Stimulated activated naive CD8-positive, alpha-beta T cell treated with anti-CD3 and anti-CD28 coated beads, Interleukin-15, Interleukin-2, amounts not matched to agents 100 U/mL and 50 U/mL, for 24 hours (primary cell): Measurements from ENCODE around the gene FRMPD4.

ENCODE experiments used
- ATAC-seq: fragments of 150-1000 bp; cut with Tn5 transposase; one replicate; pipeline ENCODE4 v1.10.0; 2021
- DNase-seq: peaks from one replicate; pipeline ENCODE4 v3.0.0; 2021

FRMPD4 gene

GRCh38 chrX:12767856-12768255, 629.6 kb downstream of the FRMPD4 start:
- ATAC-seq = no peak
- DNase-seq = no peak

- ATAC-seq = no peak
- no peak for DNase-seq
These were observed 630.2 kb downstream of the FRMPD4 start for GRCh38 chrX:12768491-12768890.

- ATAC-seq (no peak), DNase-seq (no peak)
These were observed 632.2 kb downstream of the FRMPD4 start for GRCh38 chrX:12770440-12770839.

- ATAC-seq (peak; percentile 100), DNase-seq (peak; percentile 73)
These were observed 633.3 kb downstream of the FRMPD4 start for GRCh38 chrX:12771445-12772069.
